GM19099 (cell line): ENCODE measurements around the gene MCHR1.

Source experiments
- POLR2A ChIP-seq: IDR thresholded peaks from 3 replicates; pipeline ENCODE4 v1.6.1; 2011; ENCODE audit warnings: low read depth; ENCODE audit not compliant: insufficient read length; ENCODE audit errors: extremely low read depth

The MCHR1 gene

GRCh38 chr22:40651057-40651456 lies 28.2 kb upstream of the MCHR1 start:
- no peak for TF ChIP-seq POLR2A

GRCh38 chr22:40651563-40652501 lies 27.5 kb upstream of the MCHR1 start:
- no peak for TF ChIP-seq POLR2A

- no peak for TF ChIP-seq POLR2A
Measured at GRCh38 chr22:40653361-40653760, 25.9 kb upstream of the MCHR1 start.

GRCh38 chr22:40654522-40655167 lies 24.6 kb upstream of the MCHR1 start:
- no peak for TF ChIP-seq POLR2A

GRCh38 chr22:40659166-40659565 lies 20.1 kb upstream of the MCHR1 start:
- no peak for TF ChIP-seq POLR2A

- no peak for TF ChIP-seq POLR2A
Measured at GRCh38 chr22:40660730-40661129, 18.6 kb upstream of the MCHR1 start.

- no peak for TF ChIP-seq POLR2A
Measured at GRCh38 chr22:40661671-40662070, 17.6 kb upstream of the MCHR1 start.

GRCh38 chr22:40665312-40665711 lies 14.0 kb upstream of the MCHR1 start:
- TF ChIP-seq POLR2A = no peak

GRCh38 chr22:40666151-40666848 lies 13.0 kb upstream of the MCHR1 start:
- TF ChIP-seq POLR2A = no peak

GRCh38 chr22:40668611-40669411 lies 10.5 kb upstream of the MCHR1 start:
- TF ChIP-seq POLR2A = no peak

GRCh38 chr22:40670058-40670457 lies 9.2 kb upstream of the MCHR1 start:
- no peak for TF ChIP-seq POLR2A

- no peak for TF ChIP-seq POLR2A
Measured at GRCh38 chr22:40671369-40671768, 7.9 kb upstream of the MCHR1 start.

- no peak for TF ChIP-seq POLR2A
Measured at GRCh38 chr22:40671796-40672360, 7.4 kb upstream of the MCHR1 start.

- TF ChIP-seq POLR2A = no peak
Measured at GRCh38 chr22:40673017-40673416, 6.3 kb upstream of the MCHR1 start.
